Right ventricle myocardium superior (tissue), 1 donor: ENCODE data around the gene BIRC7. TPM values are rescaled to one million over a fixed set of nuclear protein-coding genes. Genes with fewer than 3 reads are reported as not detected.
"Not testable (repeated sequence)": the region's sequence is repeated elsewhere in the genome, so short reads cannot be mapped to it uniquely, and the experiment has no call there.

ENCODE experiments used
- ATAC-seq: fragments of 200-7000 bp; cut with Tn5 transposase; one replicate; pipeline ENCODE4 v1.9.1; 2020; ENCODE audit warnings: mild to moderate bottlenecking; ENCODE audit not compliant: poor library complexity
- DNase-seq: peaks from one replicate; pipeline ENCODE4 v3.0.0-alpha.2; 2020
- intact Hi-C: fragments of 100-400 bp; cut with DNase I; formaldehyde crosslinking; loops from one replicate; pipeline ENCODE4 v1.11.2; 2022
- total RNA-seq: library from RNA; stranded (reverse); fragmentation: NEBNext Ultra II Directional; extraction: Animal tissue kit (Norgen Biotek cat#: 25700); gene quantifications from one replicate; pipeline ENCODE4 v1.2.1, GENCODE V29; 2021
- donor health status: DM: no; HTN: yes; CAD: no; lungs with severe emphysema.

Gene BIRC7
- total RNA-seq, 1 donor from 2014 or later: 0.22 TPM

DNA sequence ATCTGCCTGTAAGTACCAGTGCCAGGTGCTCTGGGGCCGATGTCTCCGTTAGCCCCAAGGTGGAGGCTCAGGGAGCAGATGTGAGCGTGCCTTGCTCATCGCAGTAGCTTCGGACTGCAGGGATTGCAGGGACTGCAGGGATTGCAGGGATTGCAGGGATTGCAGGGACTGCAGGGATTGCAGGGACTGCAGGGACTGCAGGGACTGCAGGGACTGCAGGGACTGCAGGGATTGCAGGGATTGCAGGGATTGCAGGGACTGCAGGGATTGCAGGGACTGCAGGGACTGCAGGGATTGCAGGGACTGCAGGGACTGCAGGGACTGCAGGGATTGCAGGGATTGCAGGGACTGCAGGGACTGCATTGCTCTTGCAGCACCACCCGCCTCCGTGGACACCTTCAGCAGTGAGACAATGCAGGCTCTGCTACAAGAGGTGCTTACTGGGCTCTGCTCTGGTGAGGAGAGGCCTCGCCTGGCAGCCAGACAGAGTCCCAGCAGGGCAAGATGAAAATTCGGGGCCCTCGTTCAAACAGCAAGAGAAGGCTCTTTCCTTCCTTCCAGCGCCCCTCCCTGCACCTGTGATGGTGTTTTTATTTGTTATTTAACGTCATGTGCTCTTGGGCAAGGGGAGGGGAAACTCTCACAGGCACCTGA lies 14.2 kb upstream of the BIRC7 start:
- DNase-seq, intact Hi-C loops: not testable (repeated sequence)

DNA sequence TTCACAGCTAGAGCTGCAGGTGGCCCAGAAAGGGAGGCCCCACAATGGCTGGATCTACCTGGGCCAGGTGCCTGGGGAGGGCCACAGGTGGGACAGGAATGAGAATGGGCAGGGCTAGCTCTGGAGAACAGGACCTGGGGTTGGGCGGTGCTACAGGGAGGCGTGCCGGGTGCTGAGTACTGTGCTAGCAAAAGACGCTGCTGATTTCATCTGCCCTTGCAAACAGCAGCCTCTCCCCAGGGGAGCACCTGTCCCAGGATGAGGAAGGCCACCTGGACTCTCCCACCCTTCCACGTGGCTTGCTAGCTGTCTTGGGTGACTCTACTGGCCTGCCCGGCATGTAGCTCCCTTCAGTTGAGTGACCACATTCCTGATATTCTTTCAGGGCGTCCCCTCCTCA lies 13.2 kb upstream of the BIRC7 start:
- DNase-seq (no peak), ATAC-seq (no peak)
- intact Hi-C loops: no loop called here

More for the DNA sequence above, 14.2 kb upstream of the BIRC7 start:
- ATAC-seq: not testable (repeated sequence)

- intact Hi-C loops: no loop called here
- DNase-seq (no peak), ATAC-seq (peak; percentile 48)
Observed at GRCh38 chr20:63223121-63223825, 12.4 kb upstream of the BIRC7 start.

DNA sequence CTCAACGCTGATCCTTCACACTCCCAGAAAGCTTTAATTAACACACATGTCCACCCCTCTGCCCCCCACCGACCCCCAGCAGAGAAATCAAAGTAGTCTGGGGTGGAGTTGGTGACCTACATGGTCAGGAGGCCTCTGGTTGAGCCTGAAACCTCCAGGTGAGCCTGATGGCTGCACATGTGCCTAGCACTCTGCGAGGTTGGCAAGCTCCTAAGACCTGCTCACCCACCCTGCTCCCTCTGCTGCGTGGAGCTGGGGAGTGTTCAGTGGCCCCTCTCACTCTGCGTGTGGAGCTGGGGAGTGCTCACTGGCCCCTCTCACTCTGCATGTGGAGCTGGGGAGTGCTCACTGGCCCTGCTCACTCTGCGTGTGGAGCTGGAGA lies 11.9 kb upstream of the BIRC7 start:
- ATAC-seq (no peak), DNase-seq (no peak)
- intact Hi-C loops: no loop called here

- peak; percentile 88 for ATAC-seq
- intact Hi-C loops: no loop called here
- DNase-seq: peak; percentile 76
Observed at GRCh38 chr20:63224412-63225081, 11.2 kb upstream of the BIRC7 start.

- DNase-seq: no peak
- intact Hi-C loops: no loop called here
- no peak for ATAC-seq
Observed at GRCh38 chr20:63225082-63225454, 10.6 kb upstream of the BIRC7 start.

DNA sequence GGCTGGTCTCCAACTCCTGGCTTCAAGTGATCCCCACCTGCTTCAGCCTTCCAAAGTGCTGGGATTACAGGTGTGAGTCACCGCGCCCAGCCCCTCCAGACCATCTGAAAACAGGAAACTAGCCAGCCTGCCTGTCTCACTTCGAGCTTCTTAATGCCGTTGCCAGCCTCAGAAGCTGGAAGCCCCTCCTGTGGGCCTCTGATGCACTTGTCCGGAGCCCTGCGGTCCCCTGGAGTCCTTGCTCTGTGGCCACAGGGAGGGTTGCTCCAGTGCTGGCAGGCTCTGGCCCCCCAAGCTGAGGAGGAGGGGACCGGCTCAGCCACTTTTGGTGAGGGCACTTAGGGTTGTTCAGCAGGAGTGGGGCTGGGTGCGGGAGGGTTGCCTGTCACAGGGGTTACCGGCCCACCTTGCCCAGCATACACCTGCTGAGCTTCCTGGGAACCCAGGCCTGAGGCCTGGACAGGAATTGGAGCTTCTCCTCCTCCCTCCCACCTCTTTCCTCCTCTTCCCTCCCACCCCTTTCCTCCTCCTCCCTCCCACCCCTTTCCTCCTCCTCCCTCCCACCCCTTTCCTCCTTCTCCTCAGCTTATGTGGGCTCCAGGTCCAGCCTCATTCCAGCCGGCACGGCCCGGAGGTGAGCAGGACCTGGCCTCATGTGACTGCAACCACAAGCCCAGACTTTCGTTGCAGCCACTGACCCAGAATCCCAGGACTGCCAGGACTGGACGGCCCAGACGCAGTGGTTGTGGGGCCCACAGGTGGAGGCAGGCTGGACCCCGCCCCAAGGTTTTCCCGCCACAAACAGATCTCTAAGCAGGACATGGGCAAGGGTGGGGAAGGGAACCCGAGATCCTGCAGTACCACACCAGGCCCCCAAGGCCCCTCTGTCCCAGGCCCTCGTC lies 9.4 kb upstream of the BIRC7 start:
- DNase-seq (no peak), ATAC-seq (no peak)
- intact Hi-C loops: no loop called here

DNA sequence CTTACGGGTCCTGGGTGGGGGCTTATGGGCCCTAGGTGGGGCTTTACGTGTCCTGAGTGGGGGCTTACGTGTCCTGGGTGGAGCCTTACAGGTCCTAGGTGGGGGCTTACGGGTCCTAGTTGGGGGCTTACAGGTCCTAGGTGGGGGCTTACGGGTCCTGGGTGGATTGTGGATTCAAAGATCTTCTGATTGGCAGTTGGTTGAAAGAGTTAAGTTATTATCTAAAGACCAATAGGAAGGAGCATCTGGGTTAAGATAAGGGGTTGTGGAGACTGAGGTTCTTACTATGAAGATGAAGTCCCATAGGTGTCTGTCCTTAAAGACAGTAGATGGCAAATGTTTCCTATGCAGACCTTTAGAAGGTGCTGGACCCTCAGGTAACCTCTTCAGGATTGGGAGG lies 8.4 kb upstream of the BIRC7 start:
- intact Hi-C loops: no loop called here
- DNase-seq: no peak
- no peak for ATAC-seq

GRCh38 chr20:63228806-63229205 lies 6.9 kb upstream of the BIRC7 start:
- no peak for ATAC-seq
- no peak for DNase-seq
- intact Hi-C loops: no loop called here

- ATAC-seq: peak; percentile 91
- intact Hi-C loops: no loop called here
- peak; percentile 77 for DNase-seq
Observed at GRCh38 chr20:63230800-63231268, 4.9 kb upstream of the BIRC7 start.

GRCh38 chr20:63232235-63233060 lies 3.3 kb upstream of the BIRC7 start:
- intact Hi-C loops: no loop called here
- no peak for ATAC-seq
- DNase-seq: no peak

DNA sequence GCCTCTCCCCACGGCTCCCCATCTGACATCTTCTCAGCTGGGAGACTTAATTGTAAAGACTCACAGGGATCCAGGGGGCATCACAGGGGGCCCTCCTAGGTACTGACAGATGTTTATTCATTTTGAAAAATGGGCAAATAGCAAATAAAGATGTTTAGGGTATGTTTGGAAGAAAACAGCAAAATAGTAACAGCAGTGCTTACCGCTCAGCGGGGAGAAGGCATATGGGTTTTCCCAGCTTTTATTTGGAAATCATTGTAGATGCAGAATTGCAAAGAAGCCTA lies 2.7 kb upstream of the BIRC7 start:
- ATAC-seq: no peak
- intact Hi-C loops: no loop called here
- no peak for DNase-seq

DNA sequence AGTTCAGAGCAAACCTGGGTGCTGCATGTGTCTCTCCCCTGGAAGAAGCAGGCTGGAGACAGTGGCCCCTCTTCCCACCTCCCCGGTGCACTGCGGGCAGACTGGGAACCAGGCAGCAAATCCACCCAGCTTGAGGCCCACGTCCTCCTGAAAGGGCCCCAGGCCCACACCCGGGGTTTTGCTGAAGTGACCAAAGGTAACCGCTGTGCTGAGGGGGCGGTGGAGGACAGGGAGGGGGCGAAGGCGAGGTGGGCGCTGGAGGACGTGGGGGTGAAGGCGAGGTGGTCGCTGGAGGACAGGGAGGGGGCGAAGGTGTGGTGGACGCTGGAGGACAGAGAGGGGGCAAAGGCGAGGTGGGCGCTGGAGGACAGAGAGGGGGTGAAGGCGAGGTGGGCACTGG lies 1.8 kb upstream of the BIRC7 start:
- ATAC-seq: no peak
- intact Hi-C loops: no loop called here
- no peak for DNase-seq

- ATAC-seq: no peak
- intact Hi-C loops: no loop called here
- DNase-seq: no peak
Observed at GRCh38 chr20:63234693-63235398, 859 bp upstream of the BIRC7 start.

DNA sequence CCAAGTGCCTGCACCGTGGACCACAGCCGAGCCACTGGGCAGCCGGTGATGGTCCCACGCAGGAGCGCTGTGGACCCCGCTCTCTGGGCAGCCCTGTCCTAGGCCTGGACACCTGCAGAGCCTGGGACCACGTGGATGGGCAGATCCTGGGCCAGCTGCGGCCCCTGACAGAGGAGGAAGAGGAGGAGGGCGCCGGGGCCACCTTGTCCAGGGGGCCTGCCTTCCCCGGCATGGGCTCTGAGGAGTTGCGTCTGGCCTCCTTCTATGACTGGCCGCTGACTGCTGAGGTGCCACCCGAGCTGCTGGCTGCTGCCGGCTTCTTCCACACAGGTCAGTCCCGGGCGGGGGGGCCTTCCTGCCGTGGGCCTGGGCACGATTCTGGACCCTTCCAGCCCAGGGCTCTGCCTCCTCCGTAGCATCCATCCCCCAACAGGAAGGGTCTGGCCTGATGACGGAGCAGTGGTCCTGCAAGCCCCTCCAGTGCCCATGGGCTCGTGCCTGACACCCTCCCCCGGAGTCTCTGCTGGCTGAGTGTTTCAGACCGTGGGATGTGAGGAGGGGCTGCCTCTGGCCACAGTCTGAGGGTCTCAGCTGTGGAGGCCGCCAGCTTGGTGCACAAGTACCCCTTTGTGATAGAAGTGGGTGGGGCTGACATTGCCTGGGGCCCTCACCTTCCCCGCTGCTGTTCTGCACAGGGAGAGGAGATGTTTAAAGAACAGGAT lies 572 bp downstream of the BIRC7 start:
- DNase-seq (no peak), ATAC-seq (no peak)
- intact Hi-C loops: no loop called here

DNA sequence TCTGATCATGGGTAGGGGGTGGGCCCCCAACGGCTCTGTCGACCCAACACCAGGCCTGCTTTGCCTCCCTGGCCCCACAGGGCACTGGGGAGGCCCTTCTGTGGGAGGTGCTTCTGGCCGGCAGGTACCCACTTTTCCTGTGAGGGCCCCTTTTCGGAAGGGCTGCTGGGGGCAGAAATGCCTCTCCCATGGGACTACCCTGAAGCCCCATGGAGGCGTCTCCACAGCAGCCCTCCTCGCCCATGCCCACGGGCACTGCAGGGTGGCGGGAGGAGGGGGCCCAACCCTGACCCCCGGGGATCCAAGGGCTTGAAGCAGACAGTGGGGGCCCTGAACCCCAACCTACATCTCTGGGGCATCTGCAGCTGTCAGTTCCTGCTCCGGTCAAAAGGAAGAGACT lies 2.3 kb downstream of the BIRC7 start:
- DNase-seq: no peak
- intact Hi-C loops: no loop called here
- no peak for ATAC-seq

GRCh38 chr20:63238514-63239125 lies 2.9 kb downstream of the BIRC7 start:
- DNase-seq (no peak), ATAC-seq (no peak)
- intact Hi-C loops: no loop called here
